GM23338 (cell line): ENCODE data around the gene TTC38.

ENCODE experiments used
- CREB1 ChIP-seq: fragments of 250-450 bp; sonication (Bioruptor Pico); IDR thresholded peaks from 2 replicates; pipeline ENCODE4 v1.5.0; 2020; ENCODE audit warnings: low read depth, mild to moderate bottlenecking, moderate library complexity
- CTCF ChIP-seq, 2 experiments: fragments of 200-600 bp in 1 of 2; sonication (generic) in 1 of 2; conservative IDR thresholded peaks; 2 replicates each; pipeline versions ENCODE4 v1.5.1 to v1.6.1; 2016 to 2017; ENCODE audit warnings: antibody characterized with exemption in 2 of 2, low read depth in 2 of 2, mild to moderate bottlenecking in 2 of 2, moderate library complexity in 1 of 2
- ETS1 ChIP-seq: IDR thresholded peaks from 2 replicates; pipeline ENCODE4 v1.6.1; 2016; ENCODE audit warnings: antibody characterized with exemption
- EZH2 ChIP-seq: fragments of 200-600 bp; sonication (generic); IDR thresholded peaks from one replicate; pipeline ENCODE4 v1.8.0; 2017; ENCODE audit warnings: antibody characterized with exemption, mild to moderate bottlenecking, low read depth; ENCODE audit not compliant: unreplicated experiment
- EZH2phosphoT487 ChIP-seq: fragments of 200-600 bp; sonication (generic); IDR thresholded peaks from one replicate; pipeline ENCODE4 v1.8.1; 2018; ENCODE audit warnings: antibody characterized with exemption; ENCODE audit not compliant: unreplicated experiment
- JUNB ChIP-seq: IDR thresholded peaks from one replicate; pipeline ENCODE4 v1.6.1; 2016; ENCODE audit warnings: antibody characterized with exemption; ENCODE audit not compliant: unreplicated experiment
- POLR2AphosphoS5 ChIP-seq: IDR thresholded peaks from 2 replicates; pipeline ENCODE4 v1.6.1; 2016; ENCODE audit warnings: antibody characterized with exemption, low read depth
- REST ChIP-seq: IDR thresholded peaks from one replicate; pipeline ENCODE4 v1.6.1; 2018; ENCODE audit warnings: antibody characterized with exemption; ENCODE audit not compliant: unreplicated experiment
- STAT1 ChIP-seq: IDR thresholded peaks from one replicate; pipeline ENCODE4 v1.6.1; 2016; ENCODE audit warnings: antibody characterized with exemption; ENCODE audit not compliant: unreplicated experiment
- ZNF331 ChIP-seq: fragments of 250-450 bp; sonication (Bioruptor Pico); IDR thresholded peaks from 2 replicates; pipeline ENCODE4 v1.5.0; 2020; ENCODE audit warnings: low read depth, mild to moderate bottlenecking, moderate library complexity

GRCh38 chr22:46242076-46242475, 25.7 kb upstream of the TTC38 start:
- TF ChIP-seq JUNB (no peak), CTCF (conservative IDR thresholded peaks at IDR 0.05; ENCODE audit: low read depth in 2 of 2) (no peak), REST (no peak), POLR2AphosphoS5 (no peak), ZNF331 (CRISPR knock-in tag) (no peak), CREB1 (CRISPR knock-in tag) (no peak), EZH2 (no peak), ETS1 (no peak), EZH2phosphoT487 (no peak), STAT1 (no peak)
